Right atrium auricular region (tissue), 2 donors: Measurements from ENCODE around the gene ZNF45. TPM values are rescaled to one million over a fixed set of nuclear protein-coding genes. Genes with fewer than 3 reads are reported as not detected.

ENCODE experiments used
- DNase-seq: peaks from one replicate; pipeline ENCODE4 v3.0.0-alpha.2; 2019; ENCODE audit warnings: low spot score
- H3K27ac ChIP-seq, 2 donors: fragments of 200-600 bp; sonication (generic); 1 replicate in 1 of 2; 2 replicates in 1 of 2; pipeline ENCODE4 v1.5.1; 2016 to 2019
- H3K27me3 ChIP-seq, 2 donors: fragments of 200-600 bp; sonication (generic); one replicate each; pipeline versions ENCODE4 v1.5.1 to v1.6.0; 2017 to 2019
- H3K36me3 ChIP-seq: fragments of 200-600 bp; sonication (generic); one replicate; pipeline ENCODE4 v1.5.1; 2016
- H3K4me1 ChIP-seq, 2 donors: fragments of 200-600 bp; sonication (generic); one replicate each; pipeline versions ENCODE4 v1.5.1 to v1.6.0; 2017 to 2019
- H3K4me3 ChIP-seq, 2 donors: fragments of 200-600 bp; sonication (generic); 1 replicate in 1 of 2; 2 replicates in 1 of 2; pipeline ENCODE4 v1.5.1; 2017 to 2019; ENCODE audit warnings: mild to moderate bottlenecking in 1 of 2, moderate library complexity in 1 of 2
- H3K9me3 ChIP-seq, 2 donors: fragments of 200-600 bp; sonication (generic); one replicate each; pipeline ENCODE4 v1.5.1; 2019
- total RNA-seq, 2 donors: library from RNA; depleted of rRNA; stranded (reverse); fragments of >200 nt; gene quantifications; one replicate each; pipeline ENCODE4 v1.1.0, GENCODE V29; 2016
- TF ChIP-seq, protein P1 (sequence below), 2 donors: fragments of 200-600 bp; sonication (generic); IDR thresholded peaks; one replicate each; pipeline ENCODE4 v1.5.1; 2019; ENCODE audit warnings: antibody characterized with exemption in 2 of 2

The ZNF45 gene
- total RNA-seq, 2 donors from 2014 or later, result 5.8 to 7.2 TPM

- no peaks in the 10 kb centered on the region for H3K27me3 ChIP-seq
- no peaks in the 10 kb centered on the region for H3K36me3 ChIP-seq
- no peak overlapping the region for H3K27ac ChIP-seq
- peaks cover 0 to 6% of the 10 kb centered on the region in 2 donors for H3K9me3 ChIP-seq
- DNase-seq, result no peak
- H3K4me1 ChIP-seq, result no peaks in the 10 kb centered on the region
- TF ChIP-seq, protein P1, sequence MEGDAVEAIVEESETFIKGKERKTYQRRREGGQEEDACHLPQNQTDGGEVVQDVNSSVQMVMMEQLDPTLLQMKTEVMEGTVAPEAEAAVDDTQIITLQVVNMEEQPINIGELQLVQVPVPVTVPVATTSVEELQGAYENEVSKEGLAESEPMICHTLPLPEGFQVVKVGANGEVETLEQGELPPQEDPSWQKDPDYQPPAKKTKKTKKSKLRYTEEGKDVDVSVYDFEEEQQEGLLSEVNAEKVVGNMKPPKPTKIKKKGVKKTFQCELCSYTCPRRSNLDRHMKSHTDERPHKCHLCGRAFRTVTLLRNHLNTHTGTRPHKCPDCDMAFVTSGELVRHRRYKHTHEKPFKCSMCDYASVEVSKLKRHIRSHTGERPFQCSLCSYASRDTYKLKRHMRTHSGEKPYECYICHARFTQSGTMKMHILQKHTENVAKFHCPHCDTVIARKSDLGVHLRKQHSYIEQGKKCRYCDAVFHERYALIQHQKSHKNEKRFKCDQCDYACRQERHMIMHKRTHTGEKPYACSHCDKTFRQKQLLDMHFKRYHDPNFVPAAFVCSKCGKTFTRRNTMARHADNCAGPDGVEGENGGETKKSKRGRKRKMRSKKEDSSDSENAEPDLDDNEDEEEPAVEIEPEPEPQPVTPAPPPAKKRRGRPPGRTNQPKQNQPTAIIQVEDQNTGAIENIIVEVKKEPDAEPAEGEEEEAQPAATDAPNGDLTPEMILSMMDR (IDR thresholded peaks at IDR 0.05), result no peak
- H3K4me3 ChIP-seq, result no peak overlapping the region
These were observed 6.1 kb upstream of the ZNF45 start for GRCh38 chr19:43941209-43941608.

- Histone ChIP-seq H3K27ac (no peak overlapping the region), H3K4me3 (no peak overlapping the region), H3K27me3 (no peaks in the 10 kb centered on the region), H3K36me3 (no peaks in the 10 kb centered on the region), H3K4me1 (peaks cover 0 to 1% of the 10 kb centered on the region in 2 donors), H3K9me3 (peaks cover 0 to 6% of the 10 kb centered on the region in 2 donors)
- TF ChIP-seq, protein P1 (IDR thresholded peaks at IDR 0.05), result no peak
- DNase-seq, result no peak
These were observed 5.6 kb upstream of the ZNF45 start for GRCh38 chr19:43940719-43941118.

DNA sequence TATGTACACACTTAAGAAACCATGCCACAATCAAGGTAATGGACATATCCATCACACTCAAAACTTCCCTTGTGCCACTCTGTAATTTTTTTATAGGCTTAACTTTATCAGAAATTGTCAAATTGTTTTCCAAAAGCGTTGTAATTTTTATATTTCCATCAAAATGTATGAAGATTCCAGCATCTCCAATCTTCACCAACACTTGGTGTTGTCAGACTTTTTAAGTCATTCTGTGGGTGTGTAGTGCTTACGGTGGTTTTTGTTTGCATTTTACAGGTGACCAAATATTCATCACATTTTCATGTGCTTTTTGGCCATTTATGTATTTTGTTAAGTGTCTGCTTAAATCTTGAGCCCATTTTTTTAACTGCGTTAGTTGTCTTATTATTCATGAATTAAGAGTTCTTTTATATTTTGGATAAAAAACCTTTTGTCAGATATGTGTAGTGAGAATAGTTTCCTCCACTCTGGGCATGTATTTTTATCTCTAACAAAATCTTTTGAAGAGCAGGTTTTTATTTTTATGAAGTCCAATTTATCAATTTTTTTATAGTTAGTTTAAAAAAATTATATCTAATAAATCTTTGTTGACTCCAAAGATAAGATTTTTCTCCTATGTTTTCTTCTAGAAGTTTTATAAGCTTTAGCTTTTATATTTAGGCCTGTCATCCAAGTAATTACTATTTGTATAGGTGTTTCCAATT is 4.6 kb upstream of the ZNF45 start:
- Histone ChIP-seq H3K27ac (no peak overlapping the region), H3K27me3 (no peaks in the 10 kb centered on the region), H3K4me1 (peaks cover 0 to 4% of the 10 kb centered on the region in 2 donors), H3K36me3 (no peaks in the 10 kb centered on the region), H3K4me3 (no peak overlapping the region), H3K9me3 (peaks cover 0 to 6% of the 10 kb centered on the region in 2 donors)
- no peak for DNase-seq
- TF ChIP-seq, protein P1 (IDR thresholded peaks at IDR 0.05), result no peak

- peaks cover 0 to 24% of the 10 kb centered on the region in 2 donors for H3K4me1 ChIP-seq
- no peaks in the 10 kb centered on the region for H3K27me3 ChIP-seq
- TF ChIP-seq, protein P1 (IDR thresholded peaks at IDR 0.05), result no peak
- peaks cover 17% of the 10 kb centered on the region for H3K36me3 ChIP-seq
- no peak overlapping the region for H3K27ac ChIP-seq
- peaks cover 0 to 6% of the 10 kb centered on the region in 2 donors for H3K9me3 ChIP-seq
- no peak overlapping the region for H3K4me3 ChIP-seq
- no peak for DNase-seq
These were observed 1.1 kb upstream of the ZNF45 start for GRCh38 chr19:43936188-43936587.

DNA sequence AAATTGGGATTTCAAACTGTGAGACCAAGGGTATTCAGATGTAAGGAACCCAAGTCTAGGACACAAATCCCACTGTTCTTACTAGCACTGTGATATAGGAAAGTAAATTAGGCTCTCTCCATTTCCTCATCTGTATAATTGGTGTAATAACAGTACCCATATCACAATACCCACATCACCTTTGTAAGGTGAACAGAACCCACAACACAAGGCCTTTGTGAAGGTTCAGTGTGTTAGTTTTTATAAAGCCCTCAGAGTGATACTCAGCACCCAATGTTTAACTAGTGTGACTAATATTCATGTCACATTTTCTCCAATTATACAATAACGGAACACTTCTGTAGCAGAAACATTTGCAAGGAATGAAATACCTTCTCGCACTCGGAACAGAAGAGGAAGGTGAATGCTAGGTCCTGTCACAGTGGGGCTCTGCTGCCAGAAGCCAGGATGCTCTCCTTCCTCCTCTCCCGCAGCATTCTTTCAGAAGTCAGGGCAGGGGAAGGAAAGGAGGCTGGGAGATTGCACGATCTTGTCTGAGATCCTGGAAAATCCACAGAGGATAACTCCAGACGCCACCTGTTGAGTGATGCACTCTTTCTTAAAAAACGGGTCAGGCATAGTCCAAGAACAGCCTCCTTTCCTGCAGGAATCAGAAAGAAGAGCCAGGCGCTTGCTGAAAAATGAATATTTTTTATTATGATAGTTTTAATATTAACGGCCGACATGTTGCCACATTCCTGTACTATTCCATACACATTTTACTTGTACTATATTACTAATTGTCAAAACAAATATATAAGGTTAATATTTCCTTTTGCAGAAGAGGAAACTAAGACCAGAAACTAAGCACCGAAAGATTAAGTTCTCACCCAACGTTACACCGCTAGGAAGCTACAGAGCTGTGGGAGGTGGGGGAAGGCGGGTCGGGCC is 762 bp downstream of the ZNF45 start:
- H3K27ac ChIP-seq, result peak overlapping the region; percentile 76 to 80
- TF ChIP-seq, protein P1 (IDR thresholded peaks at IDR 0.05), result no peak
- no peaks in the 10 kb centered on the region for H3K9me3 ChIP-seq
- no peaks in the 10 kb centered on the region for H3K27me3 ChIP-seq
- H3K36me3 ChIP-seq, result peaks cover 36% of the 10 kb centered on the region
- no peak for DNase-seq
- H3K4me3 ChIP-seq, result peak overlapping the region; percentile 61 to 63
- H3K4me1 ChIP-seq, result peaks cover 0 to 24% of the 10 kb centered on the region in 2 donors
